Neuronal stem cell (in vitro differentiated cells): Measurements from ENCODE around the gene TAF11L5.
A peak's percentile ranks its signal among the peaks of the same experiment; 100 is the strongest.
"Not testable (repeated sequence)": the region's sequence is repeated elsewhere in the genome, so short reads cannot be mapped to it uniquely, and the experiment has no call there.

Experiments used
- DNase-seq: peaks from one replicate; pipeline ENCODE4 v3.0.0-alpha.2; 2013; ENCODE audit warnings: low spot score
- H2AFZ ChIP-seq: one replicate; pipeline ENCODE4 v1.6.1; 2013; ENCODE audit warnings: mild to moderate bottlenecking, low read length, inconsistent platforms
- H2AK5ac ChIP-seq: 2 replicates; pipeline ENCODE4 v1.6.1; 2013; ENCODE audit warnings: low read depth, mild to moderate bottlenecking, inconsistent platforms, low read length, moderate library complexity, mixed read lengths
- H2BK120ac ChIP-seq: 2 replicates; pipeline ENCODE4 v1.6.1; 2013; ENCODE audit warnings: low read depth, mild to moderate bottlenecking, inconsistent platforms, low read length, moderate library complexity, mixed read lengths
- H2BK12ac ChIP-seq: one replicate; pipeline ENCODE4 v1.6.1; 2013; ENCODE audit warnings: low read length, inconsistent platforms
- H2BK15ac ChIP-seq: 2 replicates; pipeline ENCODE4 v1.6.1; 2013; ENCODE audit warnings: mild to moderate bottlenecking, low read length, inconsistent platforms, mixed read lengths
- H2BK5ac ChIP-seq: one replicate; pipeline ENCODE4 v1.6.1; 2013; ENCODE audit warnings: inconsistent platforms, mild to moderate bottlenecking, low read length, moderate library complexity
- H3K14ac ChIP-seq: one replicate; pipeline ENCODE4 v1.6.1; 2013; ENCODE audit warnings: low read length, inconsistent platforms
- H3K18ac ChIP-seq: 2 replicates; pipeline ENCODE4 v1.6.1; 2013; ENCODE audit warnings: low read length, inconsistent platforms
- H3K23ac ChIP-seq: 2 replicates; pipeline ENCODE4 v1.6.1; 2013; ENCODE audit warnings: low read depth, mild to moderate bottlenecking, mixed read lengths, low read length, inconsistent platforms; ENCODE audit not compliant: poor library complexity
- H3K27ac ChIP-seq: replicated peaks from 3 replicates; pipeline ENCODE4 v1.5.1; 2013; ENCODE audit warnings: low read length, inconsistent platforms
- H3K27me3 ChIP-seq, 3 experiments: 2 replicates each; pipeline ENCODE4 v1.6.1; 2013; ENCODE audit warnings: low read length in 3 of 3, mild to moderate bottlenecking in 2 of 3, inconsistent platforms in 1 of 3, low read depth in 1 of 3, mixed read lengths in 1 of 3, moderate library complexity in 1 of 3; ENCODE audit not compliant: control insufficient read depth in 3 of 3, insufficient read depth in 3 of 3
- H3K36me3 ChIP-seq, 2 donors: replicated peaks in 1 of 2; 2 replicates each; pipeline ENCODE4 v1.6.1; 2013; ENCODE audit warnings: low read length in 2 of 2; ENCODE audit not compliant: control insufficient read depth in 2 of 2, insufficient read depth in 2 of 2
- H3K4ac ChIP-seq: 2 replicates; pipeline ENCODE4 v1.6.1; 2013; ENCODE audit warnings: inconsistent platforms, mild to moderate bottlenecking, low read length, moderate library complexity
- H3K4me1 ChIP-seq, 2 donors: 1 replicate in 1 of 2; 2 replicates in 1 of 2; pipeline ENCODE4 v1.6.1; 2013; ENCODE audit warnings: low read length in 2 of 2, low read depth in 1 of 2; ENCODE audit not compliant: control insufficient read depth in 2 of 2, insufficient read depth in 1 of 2
- H3K4me2 ChIP-seq: one replicate; pipeline ENCODE4 v1.6.1; 2013; ENCODE audit warnings: mild to moderate bottlenecking, low read length, inconsistent platforms; ENCODE audit not compliant: insufficient read depth, poor library complexity, severe bottlenecking
- H3K4me3 ChIP-seq, 2 donors: 2 replicates each; pipeline ENCODE4 v1.5.1; 2013; ENCODE audit warnings: low read length in 2 of 2, mild to moderate bottlenecking in 2 of 2, inconsistent platforms in 1 of 2, moderate library complexity in 1 of 2
- H3K79me1 ChIP-seq: one replicate; pipeline ENCODE4 v1.6.1; 2013; ENCODE audit warnings: low read depth, mild to moderate bottlenecking, inconsistent platforms, low read length, moderate library complexity
- H3K9ac ChIP-seq: one replicate; pipeline ENCODE4 v1.6.1; 2013; ENCODE audit warnings: mild to moderate bottlenecking, low read depth, low read length, inconsistent platforms; ENCODE audit not compliant: poor library complexity
- H3K9me3 ChIP-seq, 2 donors: replicated peaks in 1 of 2; 2 replicates each; pipeline versions ENCODE3 to v1.6.1; 2013; ENCODE audit warnings: low read length in 2 of 2, mild to moderate bottlenecking in 2 of 2, inconsistent platforms in 1 of 2, low read depth in 1 of 2, mixed read lengths in 1 of 2, moderate library complexity in 1 of 2; ENCODE audit not compliant: control insufficient read depth in 2 of 2, insufficient read depth in 1 of 2
- H4K8ac ChIP-seq: one replicate; pipeline ENCODE4 v1.6.1; 2013; ENCODE audit warnings: low read depth, mild to moderate bottlenecking, inconsistent platforms, low read length, moderate library complexity
- H4K91ac ChIP-seq: one replicate; pipeline ENCODE4 v1.6.1; 2013; ENCODE audit warnings: low read length, low read depth, mild to moderate bottlenecking, inconsistent platforms; ENCODE audit not compliant: poor library complexity
- WGBS, 2 donors: extraction: QIAGEN DNeasy Blood & Tissue Kit; methylation state at CpG; one replicate each; pipeline ENCODE4 v1.1.7; 2013; ENCODE audit warnings: missing lambda C conversion rate in 2 of 2, mixed read lengths in 1 of 2; ENCODE audit not compliant: insufficient read length in 2 of 2, insufficient replicate concordance in 1 of 2; ENCODE audit errors: extremely low coverage in 2 of 2; 5-methylcytosine and 5-hydroxymethylcytosine counted together

Gene TAF11L5

DNA sequence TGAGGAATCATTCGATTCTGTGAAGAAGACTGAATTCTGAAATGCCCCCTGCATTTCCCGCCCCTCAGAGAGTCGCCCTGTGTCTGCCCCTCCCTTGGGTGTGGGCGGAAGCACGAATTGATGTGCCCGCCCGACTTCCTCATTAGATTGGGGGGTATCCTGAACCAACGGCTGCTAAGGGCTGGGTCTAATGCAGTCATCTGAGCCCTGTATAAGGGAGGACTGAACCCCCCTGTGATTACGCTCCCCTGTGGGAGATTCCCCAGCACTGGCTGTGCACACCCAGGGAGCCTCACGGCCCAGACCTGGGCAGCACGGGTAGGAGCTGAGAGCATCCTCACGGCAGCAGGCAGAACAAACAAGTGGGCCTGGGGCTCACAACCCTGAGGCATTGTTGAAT lies 7.5 kb upstream of the TAF11L5 start:
- not testable (repeated sequence) for H2BK12ac ChIP-seq, H3K4me1 ChIP-seq, H3K4ac ChIP-seq, H3K4me3 ChIP-seq, H3K4me2 ChIP-seq, H3K18ac ChIP-seq, H3K27me3 ChIP-seq, H4K91ac ChIP-seq, H3K36me3 ChIP-seq, H2BK15ac ChIP-seq, H2AFZ ChIP-seq, H2BK5ac ChIP-seq, H3K27ac ChIP-seq, H3K9ac ChIP-seq, H3K9me3 ChIP-seq, H3K79me1 ChIP-seq, H2BK120ac ChIP-seq, H2AK5ac ChIP-seq, H4K8ac ChIP-seq, DNase-seq, H3K14ac ChIP-seq
- no CpG with 5 or more reads among the region's 12 CpGs for WGBS, 2 donors
- H3K23ac ChIP-seq, result peak overlapping the region; percentile 82

DNA sequence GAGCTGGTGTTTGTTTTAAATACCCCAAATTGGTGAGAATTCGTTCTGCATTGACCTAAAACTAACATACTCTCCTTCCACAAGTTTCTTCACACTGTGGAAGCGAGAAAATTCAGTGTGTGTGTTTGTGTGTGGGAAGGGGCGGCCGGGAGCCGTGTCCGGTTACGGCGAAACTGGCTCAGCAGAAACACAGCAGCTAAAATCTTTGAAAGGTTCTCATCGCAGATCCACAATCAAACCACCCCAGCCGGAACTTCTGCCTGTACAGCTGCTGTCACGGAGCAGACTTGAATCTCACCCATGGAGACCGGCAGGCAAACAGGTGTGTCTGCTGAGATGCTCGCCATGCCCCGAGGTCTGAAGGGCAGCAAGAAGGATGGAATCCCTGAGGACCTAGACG lies 7.0 kb upstream of the TAF11L5 start, which contains the start of gene TAF11L3:
Gene TAF11L3, plus strand, starts transcription at position 301 of the 400 bp plus-strand sequence.
- H2AFZ ChIP-seq, H3K4ac ChIP-seq, DNase-seq, H3K27ac ChIP-seq, H3K9me3 ChIP-seq, H3K18ac ChIP-seq, H2BK120ac ChIP-seq, H2BK15ac ChIP-seq, H3K36me3 ChIP-seq, H3K9ac ChIP-seq, H2BK5ac ChIP-seq, H4K8ac ChIP-seq, H2AK5ac ChIP-seq, H3K4me1 ChIP-seq, H4K91ac ChIP-seq, H3K79me1 ChIP-seq, H3K4me2 ChIP-seq, H3K4me3 ChIP-seq, H3K27me3 ChIP-seq, H2BK12ac ChIP-seq, H3K14ac ChIP-seq: not testable (repeated sequence)
- peak within 1 kb of the TSS; percentile 82 for H3K23ac ChIP-seq
- WGBS, 2 donors, result no CpG with 5 or more reads among the region's 15 CpGs

DNA sequence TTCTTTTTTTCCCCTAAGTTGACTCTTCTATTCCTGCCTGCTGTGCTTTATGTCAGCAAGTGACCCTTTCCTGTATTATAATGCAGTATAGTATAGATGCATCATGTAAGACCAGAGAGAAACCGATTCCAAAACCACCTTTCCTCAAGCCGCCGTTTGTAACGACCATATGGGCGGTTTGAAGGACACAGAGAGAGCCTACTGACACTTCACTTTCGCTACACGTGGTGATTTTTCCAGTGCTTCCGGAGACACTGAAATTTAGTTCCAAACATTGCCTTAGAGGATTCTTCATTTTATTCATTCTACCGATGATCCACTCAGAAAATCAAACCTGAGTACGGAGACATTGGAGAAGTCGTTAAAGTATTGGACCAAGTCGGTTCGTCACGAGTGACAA lies 5.5 kb upstream of the TAF11L5 start:
- not testable (repeated sequence) for H3K27me3 ChIP-seq, H2BK12ac ChIP-seq, H3K4ac ChIP-seq, H2BK5ac ChIP-seq, H2BK120ac ChIP-seq, DNase-seq, H3K4me3 ChIP-seq, H2AK5ac ChIP-seq, H3K36me3 ChIP-seq, H3K9me3 ChIP-seq, H2BK15ac ChIP-seq, H3K9ac ChIP-seq, H3K18ac ChIP-seq, H3K79me1 ChIP-seq, H3K23ac ChIP-seq, H3K27ac ChIP-seq, H2AFZ ChIP-seq, H3K4me1 ChIP-seq, H3K14ac ChIP-seq, H4K91ac ChIP-seq, H4K8ac ChIP-seq, H3K4me2 ChIP-seq
- no CpG with 5 or more reads among the region's 14 CpGs for WGBS, 2 donors

DNA sequence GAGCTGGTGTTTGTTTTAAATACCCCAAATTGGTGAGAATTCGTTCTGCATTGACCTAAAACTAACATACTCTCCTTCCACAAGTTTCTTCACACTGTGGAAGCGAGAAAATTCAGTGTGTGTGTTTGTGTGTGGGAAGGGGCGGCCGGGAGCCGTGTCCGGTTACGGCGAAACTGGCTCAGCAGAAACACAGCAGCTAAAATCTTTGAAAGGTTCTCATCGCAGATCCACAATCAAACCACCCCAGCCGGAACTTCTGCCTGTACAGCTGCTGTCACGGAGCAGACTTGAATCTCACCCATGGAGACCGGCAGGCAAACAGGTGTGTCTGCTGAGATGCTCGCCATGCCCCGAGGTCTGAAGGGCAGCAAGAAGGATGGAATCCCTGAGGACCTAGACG lies 3.5 kb upstream of the TAF11L5 start, which contains the start of gene TAF11L4:
Gene TAF11L4, plus strand, starts transcription at position 301 of the 400 bp plus-strand sequence.
- not testable (repeated sequence) for H2AK5ac ChIP-seq, H2AFZ ChIP-seq, H3K27ac ChIP-seq, H2BK120ac ChIP-seq, H2BK5ac ChIP-seq, H3K79me1 ChIP-seq, H3K27me3 ChIP-seq, H2BK15ac ChIP-seq, H3K9ac ChIP-seq, H3K23ac ChIP-seq, DNase-seq, H3K4me3 ChIP-seq, H3K14ac ChIP-seq, H3K18ac ChIP-seq, H3K4ac ChIP-seq, H2BK12ac ChIP-seq, H4K8ac ChIP-seq, H3K9me3 ChIP-seq, H3K4me1 ChIP-seq, H4K91ac ChIP-seq, H3K36me3 ChIP-seq, H3K4me2 ChIP-seq
- WGBS, 2 donors, result no CpG with 5 or more reads among the region's 15 CpGs
